ENCODE data around the gene FSCN2. TPM values are rescaled to one million over a fixed set of nuclear protein-coding genes. Genes with fewer than 3 reads are reported as not detected.
A peak's percentile ranks its signal among the peaks of the same experiment; 100 is the strongest.

The FSCN2 gene
- polyA plus RNA-seq, 1 of the 3 experiments (the other 2 are of a cell fraction): 2.1 TPM

GRCh38 chr17:81514739-81515529, 13.2 kb upstream of the FSCN2 start:
- no peaks in the 10 kb centered on the region for H3K9me2 ChIP-seq
- ChIA-PET POLR2A (interaction anchor here (0.7 to 1.5 kb wide), 5 partner anchors 9 to 276 kb away, joined by 3 to 5 read pairs (median 3); partner anchors contain the start of genes NDUFAF8 and TEPSIN), CTCF (interaction anchor here (0.6 to 1.3 kb wide), 4 partner anchors 30 to 223 kb away, joined by 3 to 4 read pairs (median 3); no protein-coding TSS in a partner anchor)
- 2% methylated on average over 12 of the region's 82 CpGs for WGBS (ENCODE audit: low lambda C conversion rate)
- H3K36me3 ChIP-seq (replicated peaks in 1 of 2; ENCODE audit: control insufficient read depth in 1 of 2, insufficient read depth in 2 of 2, low read length in 1 of 2): peaks cover 22 to 26% of the 10 kb centered on the region in 2 experiments
- peak overlapping the region; percentile 84 for H3K9ac ChIP-seq
- peaks cover 35% of the 10 kb centered on the region for H4K20me1 ChIP-seq (ENCODE audit: insufficient read depth)
- H3K4me3 ChIP-seq (ENCODE audit: low read depth in 2 of 2, low read length in 1 of 2): peak overlapping the region; percentile 69 to 73
- peak; percentile 90 for DNase-seq
- H3K79me2 ChIP-seq (ENCODE audit: insufficient read depth): peaks cover 91% of the 10 kb centered on the region
- H3K27me3 ChIP-seq (ENCODE audit: insufficient read depth): no peaks in the 10 kb centered on the region
- no peak overlapping the region for H2AFZ ChIP-seq (ENCODE audit: low read depth)
- no peaks in the 10 kb centered on the region for H3K9me3 ChIP-seq
- peak overlapping the region; percentile 98 for H3K4me2 ChIP-seq
- H3F3A ChIP-seq (replicated peaks; ENCODE audit: insufficient read depth): peaks cover 47% of the 10 kb centered on the region
- H3K4me1 ChIP-seq (ENCODE audit: control insufficient read depth in 1 of 2, insufficient read depth in 2 of 2, low read depth in 1 of 2, low read length in 1 of 2): peaks cover 17 to 46% of the 10 kb centered on the region in 2 experiments; a peak in 3 of 4 replicates
- peak overlapping the region; percentile 88 to 93 for H3K27ac ChIP-seq (ENCODE audit: low read depth in 2 of 2, low read length in 1 of 2)
- TF ChIP-seq GATA2 (CRISPR knock-in tag; IDR thresholded peaks at IDR 0.05) (no peak), TEAD4 (IDR thresholded peaks at IDR 0.05; ENCODE audit: borderline replicate concordance, insufficient read depth) (0 out of 2 replicates have a peak, but pooled peaks have one; percentile 10), EZH2phosphoT487 (IDR thresholded peaks at IDR 0.05; ENCODE audit: borderline replicate concordance, low read depth) (no peak), JUND (IDR thresholded peaks at IDR 0.05) (no peak; the same call in 1 of the 2 replicates), RFX5 (IDR thresholded peaks at IDR 0.05; ENCODE audit: low read length) (no peak), ELF1 (IDR thresholded peaks at IDR 0.05) (peak; percentile 55), YY1 (IDR thresholded peaks at IDR 0.05; ENCODE audit: low read depth) (no peak), TAF1 (IDR thresholded peaks at IDR 0.05; ENCODE audit: borderline replicate concordance, low read depth, low read length) (peak; percentile 44), REST (IDR thresholded peaks at IDR 0.05; ENCODE audit: low read depth, low read length) (no peak), MEF2A (IDR thresholded peaks at IDR 0.05; ENCODE audit: borderline replicate concordance, low read depth) (no peak), SMC3 (IDR thresholded peaks at IDR 0.05; ENCODE audit: low read depth, low read length) (no peak), FOSL2 (IDR thresholded peaks at IDR 0.05; ENCODE audit: borderline replicate concordance, low read depth) (peak; percentile 48; the same call in 1 of the 2 replicates), MXI1 (IDR thresholded peaks at IDR 0.05; ENCODE audit: low read depth, low read length) (peak; percentile 73; the same call in 1 of the 2 replicates), PBX3 (IDR thresholded peaks at IDR 0.05) (no peak), EP300 (IDR thresholded peaks at IDR 0.05; ENCODE audit: borderline replicate concordance in 1 of 2, low read depth in 1 of 2, low read length in 1 of 2) (peak in 1 of 2 experiments; percentile 56; a peak in 1 of 4 replicates), SIN3A (IDR thresholded peaks at IDR 0.05; ENCODE audit: borderline replicate concordance, low read depth, low read length) (peak; percentile 86; the same call in 1 of the 2 replicates), CTCF (IDR thresholded peaks at IDR 0.05) (no peak), RCOR1 (IDR thresholded peaks at IDR 0.05; ENCODE audit: low read length) (no peak), POLR2AphosphoS5 (IDR thresholded peaks at IDR 0.05; ENCODE audit: low read depth, low read length) (peak; percentile 75), TCF12 (IDR thresholded peaks at IDR 0.05) (no peak; the same call in 1 of the 2 replicates), USF2 (IDR thresholded peaks at IDR 0.05; ENCODE audit: borderline replicate concordance, low read depth, low read length) (no peak), USF1 (IDR thresholded peaks at IDR 0.05; ENCODE audit: borderline replicate concordance, low read depth) (no peak), RXRA (IDR thresholded peaks at IDR 0.05; ENCODE audit: borderline replicate concordance, low read depth) (no peak), GABPA (IDR thresholded peaks at IDR 0.05; ENCODE audit: low read depth) (peak; percentile 65)

Measured in SK-N-SH (cell line).